PC-9 (cell line): ENCODE results near the gene AKT1S1. TPM values are rescaled to one million over a fixed set of nuclear protein-coding genes. Genes with fewer than 3 reads are reported as not detected.
A peak's percentile ranks its signal among the peaks of the same experiment; 100 is the strongest.

Experiments used
- BruUV-seq: library from RNA; stranded (reverse); fragments of 400-500 nt; replicated peaks from 2 replicates; lab custom pipeline; 2021; lab: Mats Ljungman, UMichigan
- CTCF ChIA-PET: fragments of 300-600 bp; sonication (Branson Sonifier 250); formaldehyde crosslinking; loops from one replicate; lab custom pipeline; 2022; ENCODE audit warnings: antibody characterized with exemption; lab: Charles Lee
- POLR2A ChIA-PET: fragments of 300-600 bp; sonication (Branson Sonifier 250); formaldehyde crosslinking; loops from one replicate; lab custom pipeline; 2022; ENCODE audit warnings: antibody characterized with exemption; ENCODE audit not compliant: unreplicated experiment; lab: Charles Lee
- DNase-seq, 2 experiments: peaks; one replicate each; pipeline versions ENCODE4 v3.0.0 to v3.0.0-alpha.2; 2015 to 2022; ENCODE audit warnings: mixed read lengths in 1 of 2
- H2AFZ ChIP-seq: fragments of 200-600 bp; sonication (generic); 2 replicates; pipeline ENCODE4 v1.8.1; 2017; ENCODE audit warnings: antibody characterized with exemption
- H3F3A ChIP-seq: fragments of 200-600 bp; sonication (generic); 2 replicates; pipeline ENCODE4 v1.8.1; 2017; ENCODE audit warnings: antibody characterized with exemption, mild to moderate bottlenecking, low read depth; ENCODE audit not compliant: insufficient read depth
- H3K27ac ChIP-seq: fragments of 200-600 bp; sonication (generic); 2 replicates; pipeline ENCODE4 v1.6.1; 2016; ENCODE audit warnings: mixed run types
- H3K27me3 ChIP-seq: fragments of 200-600 bp; sonication (generic); 2 replicates; pipeline ENCODE4 v1.6.1; 2016; ENCODE audit warnings: low read depth, mixed run types; ENCODE audit not compliant: insufficient read depth
- H3K36me3 ChIP-seq: fragments of 200-600 bp; sonication (generic); 2 replicates; pipeline ENCODE4 v1.6.1; 2016; ENCODE audit warnings: low read depth, mixed run types
- H3K4me1 ChIP-seq: fragments of 200-600 bp; sonication (generic); replicated peaks from 2 replicates; pipeline ENCODE4 v1.6.1; 2016; ENCODE audit warnings: mixed run types; ENCODE audit not compliant: insufficient read depth
- H3K4me2 ChIP-seq: fragments of 200-600 bp; sonication (generic); 2 replicates; pipeline ENCODE4 v1.6.1; 2017; ENCODE audit warnings: mixed run types
- H3K4me3 ChIP-seq: fragments of 200-600 bp; sonication (generic); 2 replicates; pipeline ENCODE4 v1.6.1; 2016; ENCODE audit warnings: mixed run types
- H3K79me2 ChIP-seq: fragments of 200-600 bp; sonication (generic); 2 replicates; pipeline ENCODE4 v1.6.1; 2017; ENCODE audit warnings: low read depth, mixed run types
- H3K9me2 ChIP-seq: fragments of 200-600 bp; sonication (generic); 2 replicates; pipeline ENCODE4 v1.8.1; 2017; ENCODE audit warnings: mild to moderate bottlenecking; ENCODE audit not compliant: insufficient read depth
- H3K9me3 ChIP-seq: fragments of 200-600 bp; sonication (generic); 2 replicates; pipeline ENCODE4 v1.8.1; 2016; ENCODE audit warnings: low read depth; ENCODE audit not compliant: insufficient read depth
- H4K20me1 ChIP-seq: fragments of 200-600 bp; sonication (generic); 2 replicates; pipeline ENCODE4 v1.8.1; 2017; ENCODE audit not compliant: insufficient read depth
- EZH2 ChIP-seq: fragments of 200-600 bp; sonication (generic); IDR thresholded peaks from 2 replicates; pipeline ENCODE4 v1.8.0; 2017; ENCODE audit warnings: antibody characterized with exemption, low read depth
- intact Hi-C: fragments of 100-400 bp; cut with micrococcal nuclease; formaldehyde crosslinking; loops from one replicate; pipeline ENCODE4 v1.10.0; 2022; ENCODE audit not compliant: unreplicated experiment
- total RNA-seq: library from RNA; stranded (reverse); gene quantifications from 2 replicates; pipeline ENCODE4 v1.2.3, GENCODE V29; 2021
- TF ChIP-seq, protein P1 (sequence below): fragments of 200-600 bp; sonication (generic); conservative IDR thresholded peaks from 2 replicates; pipeline ENCODE4 v1.6.1; 2017; ENCODE audit warnings: mixed run types, antibody characterized with exemption, mild to moderate bottlenecking, moderate library complexity

The AKT1S1 gene
- total RNA-seq, 1 experiment from 2014 or later, result 143 TPM

DNA sequence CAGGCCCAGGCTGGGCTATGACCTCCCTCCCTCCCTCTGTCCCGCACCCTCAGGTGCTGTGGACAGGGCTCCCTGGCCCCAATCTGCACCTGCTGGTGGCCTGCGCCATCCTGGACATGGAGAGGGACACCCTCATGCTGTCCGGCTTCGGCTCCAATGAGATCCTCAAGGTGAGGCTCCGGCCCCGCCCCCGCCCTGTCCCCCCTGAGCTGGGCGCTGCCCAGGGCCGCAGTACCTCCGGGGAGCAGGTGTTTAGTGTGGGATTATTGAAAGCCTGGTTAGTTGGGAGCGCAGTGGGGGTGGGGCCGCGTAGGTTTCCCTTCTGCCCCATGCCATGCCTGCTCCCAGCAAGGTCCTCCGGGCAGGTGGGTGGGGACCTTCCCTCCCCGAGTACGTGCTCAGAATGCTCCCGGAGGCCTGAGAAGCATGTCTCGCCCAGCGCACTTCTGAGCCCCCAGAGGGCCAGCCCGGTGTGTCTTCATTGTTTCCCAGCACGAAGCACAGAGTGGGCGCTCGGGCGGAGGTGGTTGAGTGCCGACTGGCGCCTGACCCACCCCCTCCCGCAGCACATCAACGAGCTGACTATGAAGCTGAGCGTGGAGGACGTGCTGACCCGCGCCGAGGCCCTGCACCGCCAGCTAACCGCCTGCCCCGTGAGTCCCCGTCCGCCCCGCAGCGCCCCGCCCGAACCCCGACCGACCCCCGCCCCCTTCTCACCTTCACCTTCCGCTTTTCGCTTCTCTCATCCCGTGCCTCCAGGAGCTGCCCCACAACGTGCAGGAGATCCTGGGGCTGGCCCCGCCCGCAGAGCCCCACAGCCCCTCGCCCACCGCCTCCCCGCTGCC, 10.7 kb upstream of the AKT1S1 start:
- BruUV-seq, result no TSS peak
- Histone ChIP-seq H3K4me3 (no peak overlapping the region), H2AFZ (no peak overlapping the region), H3F3A (peaks cover 31% of the 10 kb centered on the region; the same call in 1 of the 2 replicates), H3K4me2 (no peak overlapping the region), H3K4me1 (no peaks in the 10 kb centered on the region; the same call in 1 of the 2 replicates), H3K27ac (no peak overlapping the region), H3K27me3 (no peaks in the 10 kb centered on the region), H3K9me3 (no peaks in the 10 kb centered on the region), H3K36me3 (peaks cover 11% of the 10 kb centered on the region; the same call in 1 of the 2 replicates), H3K79me2 (no peaks in the 10 kb centered on the region), H3K9me2 (no peaks in the 10 kb centered on the region), H4K20me1 (no peaks in the 10 kb centered on the region)
- intact Hi-C loops, result no loop called here
- TF ChIP-seq, protein P1, sequence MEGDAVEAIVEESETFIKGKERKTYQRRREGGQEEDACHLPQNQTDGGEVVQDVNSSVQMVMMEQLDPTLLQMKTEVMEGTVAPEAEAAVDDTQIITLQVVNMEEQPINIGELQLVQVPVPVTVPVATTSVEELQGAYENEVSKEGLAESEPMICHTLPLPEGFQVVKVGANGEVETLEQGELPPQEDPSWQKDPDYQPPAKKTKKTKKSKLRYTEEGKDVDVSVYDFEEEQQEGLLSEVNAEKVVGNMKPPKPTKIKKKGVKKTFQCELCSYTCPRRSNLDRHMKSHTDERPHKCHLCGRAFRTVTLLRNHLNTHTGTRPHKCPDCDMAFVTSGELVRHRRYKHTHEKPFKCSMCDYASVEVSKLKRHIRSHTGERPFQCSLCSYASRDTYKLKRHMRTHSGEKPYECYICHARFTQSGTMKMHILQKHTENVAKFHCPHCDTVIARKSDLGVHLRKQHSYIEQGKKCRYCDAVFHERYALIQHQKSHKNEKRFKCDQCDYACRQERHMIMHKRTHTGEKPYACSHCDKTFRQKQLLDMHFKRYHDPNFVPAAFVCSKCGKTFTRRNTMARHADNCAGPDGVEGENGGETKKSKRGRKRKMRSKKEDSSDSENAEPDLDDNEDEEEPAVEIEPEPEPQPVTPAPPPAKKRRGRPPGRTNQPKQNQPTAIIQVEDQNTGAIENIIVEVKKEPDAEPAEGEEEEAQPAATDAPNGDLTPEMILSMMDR, result no peak
- TF ChIP-seq EZH2, result no peak
- ChIA-PET POLR2A (no interaction called here), CTCF (no interaction called here)
- DNase-seq, result peak in 1 of 2 experiments; percentile 15

DNA sequence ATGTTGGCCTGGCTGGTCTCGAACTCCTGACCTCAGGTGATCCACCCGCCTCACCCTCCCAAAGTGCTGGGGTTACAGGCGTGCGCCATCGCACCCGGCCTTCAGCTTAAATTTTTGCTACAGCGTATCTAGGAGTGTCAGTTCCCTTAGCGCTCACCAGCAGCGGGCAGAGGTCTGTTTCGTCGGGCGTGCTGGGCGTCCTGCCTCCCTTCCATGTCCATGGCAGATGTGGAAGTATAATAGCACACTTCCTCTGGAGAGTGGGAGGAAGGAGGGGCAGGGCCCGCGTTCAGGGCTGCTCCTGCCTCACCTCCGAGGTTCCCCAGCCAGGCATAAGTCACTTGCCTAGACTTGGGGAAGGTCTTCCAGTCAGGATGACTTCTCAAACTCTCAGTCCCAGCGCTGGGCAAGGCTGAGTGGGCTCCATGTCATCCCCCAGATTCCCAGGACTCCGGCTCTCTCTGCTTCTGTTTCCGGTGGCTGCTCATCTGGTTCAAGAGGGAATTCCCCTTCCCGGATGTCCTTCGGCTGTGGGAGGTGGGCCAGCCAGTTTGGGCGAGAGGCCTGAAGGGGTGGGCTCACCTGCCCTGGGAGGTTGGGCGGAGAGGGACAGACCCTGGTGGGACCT, 10.0 kb upstream of the AKT1S1 start:
- Histone ChIP-seq H2AFZ (no peak overlapping the region), H3K4me1 (no peaks in the 10 kb centered on the region; the same call in 1 of the 2 replicates), H3F3A (peaks cover 31% of the 10 kb centered on the region; the same call in 1 of the 2 replicates), H3K4me3 (no peak overlapping the region), H4K20me1 (no peaks in the 10 kb centered on the region), H3K27ac (no peak overlapping the region), H3K36me3 (peaks cover 19% of the 10 kb centered on the region; the same call in 1 of the 2 replicates), H3K79me2 (no peaks in the 10 kb centered on the region), H3K4me2 (no peak overlapping the region), H3K9me3 (no peaks in the 10 kb centered on the region), H3K9me2 (no peaks in the 10 kb centered on the region), H3K27me3 (no peaks in the 10 kb centered on the region)
- no TSS peak for BruUV-seq
- TF ChIP-seq EZH2, result no peak
- TF ChIP-seq, protein P1, result no peak
- POLR2A ChIA-PET, result no interaction called here
- intact Hi-C loops, result no loop called here
- CTCF ChIA-PET, result no interaction called here
- peak in 1 of 2 experiments; percentile 21 for DNase-seq

DNA sequence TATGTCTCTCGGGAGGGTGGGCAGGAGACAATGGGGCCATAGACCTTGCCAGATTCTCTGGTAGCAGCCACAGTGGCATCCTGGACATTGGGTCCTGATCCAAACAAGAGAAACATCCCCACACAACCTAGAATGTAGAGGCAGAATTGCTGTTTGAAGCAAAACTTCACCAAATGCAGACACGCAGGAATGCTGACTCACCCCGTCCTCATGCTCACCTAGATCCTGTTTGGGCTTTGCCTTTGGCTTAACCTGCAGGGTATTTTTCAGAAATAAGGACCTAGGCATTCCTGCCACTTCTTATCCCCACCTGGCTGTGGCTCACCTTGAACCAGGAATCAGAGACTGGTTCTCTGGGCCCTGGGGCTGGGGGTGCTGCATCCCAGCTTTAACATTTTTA, 7.6 kb upstream of the AKT1S1 start:
- CTCF ChIA-PET, result no interaction called here
- Histone ChIP-seq H2AFZ (no peak overlapping the region), H3K4me3 (no peak overlapping the region), H3K36me3 (peaks cover 25% of the 10 kb centered on the region; the same call in 1 of the 2 replicates), H3F3A (peaks cover 31% of the 10 kb centered on the region; the same call in 1 of the 2 replicates), H4K20me1 (peaks cover 5% of the 10 kb centered on the region; the same call in 1 of the 2 replicates), H3K4me1 (no peaks in the 10 kb centered on the region; the same call in 1 of the 2 replicates), H3K9me3 (no peaks in the 10 kb centered on the region), H3K79me2 (no peaks in the 10 kb centered on the region), H3K9me2 (no peaks in the 10 kb centered on the region), H3K27ac (no peak overlapping the region), H3K4me2 (no peak overlapping the region), H3K27me3 (no peaks in the 10 kb centered on the region)
- DNase-seq, result peak in 1 of 2 experiments; percentile 33
- POLR2A ChIA-PET, result no interaction called here
- no TSS peak for BruUV-seq
- no peak for TF ChIP-seq EZH2
- TF ChIP-seq, protein P1, result no peak
- intact Hi-C loops, result no loop called here
